Progenitor cell of endocrine pancreas (in vitro differentiated cells): ENCODE data around the gene MINDY3. TPM values are rescaled to one million over a fixed set of nuclear protein-coding genes. Genes with fewer than 3 reads are reported as not detected.

ENCODE experiments used
- DNase-seq: peaks from one replicate; pipeline ENCODE4 v3.0.0; 2021; ENCODE audit warnings: low spot score; ENCODE audit not compliant: unreplicated experiment
- H3K27ac Mint-ChIP-seq: 2 replicates; pipeline ENCODE4 v1.8.0; 2021; ENCODE audit warnings: mild to moderate bottlenecking, moderate library complexity, mixed read lengths
- H3K27me3 Mint-ChIP-seq: 2 replicates; pipeline ENCODE4 v1.8.0; 2021; ENCODE audit warnings: mixed read lengths
- H3K36me3 Mint-ChIP-seq: 2 replicates; pipeline ENCODE4 v1.8.0; 2022; ENCODE audit warnings: mixed read lengths; ENCODE audit not compliant: insufficient read depth
- H3K4me1 Mint-ChIP-seq: 2 replicates; pipeline ENCODE4 v1.8.0; 2021; ENCODE audit warnings: low read depth, mixed read lengths
- H3K4me3 Mint-ChIP-seq: 2 replicates; pipeline ENCODE4 v1.8.0; 2021; ENCODE audit warnings: low read depth, mild to moderate bottlenecking, moderate library complexity, mixed read lengths
- H3K9me3 Mint-ChIP-seq: 2 replicates; pipeline ENCODE4 v1.8.0; 2021; ENCODE audit warnings: low read depth, mixed read lengths
- CTCF ChIP-seq: fragments of 200-600 bp; sonication (generic); IDR thresholded peaks from one replicate; pipeline ENCODE4 v1.5.0; 2021; ENCODE audit warnings: antibody characterized with exemption, mild to moderate bottlenecking; ENCODE audit not compliant: unreplicated experiment
- long read RNA-seq: library from polyadenylated mRNA; unstranded; transcript quantifications from one replicate; pipeline ENCODE4 v2.0.0, GENCODE V29; 2020
- total RNA-seq: library from RNA; stranded (reverse); gene quantifications from 2 replicates; pipeline ENCODE4 v1.2.1, GENCODE V29; 2021

The MINDY3 gene
- 24.9 and 26.2 TPM in 2 replicates for total RNA-seq
- long read RNA-seq, transcript MINDY3-201 (15 exons, 2,381 nt): major isoform, 74 of 121 reads
- long read RNA-seq, partial matches to known transcripts: 12 of 121 reads
- long read RNA-seq, other reads (novel, unspliced or antisense): 34 of 121 reads

GRCh38 chr10:15859906-15860691, at the start of gene MINDY3:
Gene MINDY3 (minus strand): TSS chr10:15860507. CDS start chr10:15860299, 208 bp downstream.
- H3K27ac Mint-ChIP-seq: peak within 1 kb of the TSS; percentile 98
- H3K36me3 Mint-ChIP-seq: no peaks in the 10 kb centered on the region
- peak; percentile 27 for DNase-seq

GRCh38 chr10:15901889-15902288, 41.6 kb upstream of the MINDY3 start:
- Mint-ChIP-seq H3K27ac (peak overlapping the region; percentile 46), H3K9me3 (no peaks in the 10 kb centered on the region), H3K27me3 (no peaks in the 10 kb centered on the region), H3K4me1 (peaks cover 4% of the 10 kb centered on the region), H3K36me3 (no peaks in the 10 kb centered on the region), H3K4me3 (no peak overlapping the region)
- DNase-seq: no peak
- no peak for TF ChIP-seq CTCF

More at GRCh38 chr10:15859906-15860691, at the start of gene MINDY3:
- H3K4me3 Mint-ChIP-seq: peak within 1 kb of the TSS; percentile 99
- peaks cover 16% of the 10 kb centered on the region for H3K4me1 Mint-ChIP-seq
- H3K9me3 Mint-ChIP-seq: no peaks in the 10 kb centered on the region
- TF ChIP-seq CTCF: no peak
- H3K27me3 Mint-ChIP-seq: peaks cover 24% of the 10 kb centered on the region

- Mint-ChIP-seq H3K4me3 (no peak overlapping the region), H3K27me3 (peaks cover 6% of the 10 kb centered on the region), H3K27ac (no peak overlapping the region), H3K36me3 (no peaks in the 10 kb centered on the region), H3K9me3 (no peaks in the 10 kb centered on the region), H3K4me1 (peaks cover 4% of the 10 kb centered on the region)
- no peak for DNase-seq
- TF ChIP-seq CTCF: peak; percentile 44
These were observed 37.7 kb upstream of the MINDY3 start for GRCh38 chr10:15898046-15898445.

GRCh38 chr10:15897287-15897686, 37.0 kb upstream of the MINDY3 start:
- no peak for DNase-seq
- Mint-ChIP-seq H3K9me3 (no peaks in the 10 kb centered on the region), H3K36me3 (no peaks in the 10 kb centered on the region), H3K4me1 (peaks cover 4% of the 10 kb centered on the region), H3K27me3 (peaks cover 6% of the 10 kb centered on the region), H3K27ac (no peak overlapping the region), H3K4me3 (no peak overlapping the region)
- TF ChIP-seq CTCF: no peak

- Mint-ChIP-seq H3K9me3 (no peaks in the 10 kb centered on the region), H3K27ac (no peak overlapping the region), H3K4me3 (no peak overlapping the region), H3K27me3 (peaks cover 6% of the 10 kb centered on the region), H3K36me3 (no peaks in the 10 kb centered on the region), H3K4me1 (peaks cover 1% of the 10 kb centered on the region)
- no peak for TF ChIP-seq CTCF
- no peak for DNase-seq
These were observed 36.3 kb upstream of the MINDY3 start for GRCh38 chr10:15896654-15897053.
